Caco-2 (cell line): ENCODE results near the gene EPS8L1. TPM values are rescaled to one million over a fixed set of nuclear protein-coding genes. Genes with fewer than 3 reads are reported as not detected.
"Not testable (repeated sequence)": the region's sequence is repeated elsewhere in the genome, so short reads cannot be mapped to it uniquely, and the experiment has no call there.

Experiments used
- BruUV-seq: library from RNA; stranded (reverse); fragments of 400-500 nt; replicated peaks from 2 replicates; lab custom pipeline; 2021; lab: Mats Ljungman, UMichigan
- CTCF ChIA-PET: fragments of 300-600 bp; sonication (Branson Sonifier 250); formaldehyde crosslinking; loops from one replicate; lab custom pipeline; 2022; ENCODE audit warnings: antibody characterized with exemption; lab: Charles Lee
- POLR2A ChIA-PET: fragments of 300-600 bp; sonication (Branson Sonifier 250); formaldehyde crosslinking; loops from one replicate; lab custom pipeline; 2022; ENCODE audit warnings: antibody characterized with exemption; lab: Charles Lee
- DNase-seq, 2 experiments: peaks; one replicate each; pipeline versions ENCODE4 v3.0.0 to v3.0.0-alpha.2; 2020 to 2022
- H3K27me3 ChIP-seq: replicated peaks from 2 replicates; pipeline ENCODE4 v1.6.0; 2011; ENCODE audit warnings: low read length; ENCODE audit not compliant: control insufficient read depth, insufficient read depth
- H3K36me3 ChIP-seq: 2 replicates; pipeline ENCODE4 v1.5.1; 2011; ENCODE audit warnings: low read length; ENCODE audit not compliant: control insufficient read depth, insufficient read depth
- H3K4me1 ChIP-seq: fragments of 250-450 bp; sonication (Bioruptor Pico); 2 replicates; pipeline ENCODE4 v1.5.1; 2020; ENCODE audit warnings: mild to moderate bottlenecking
- H3K4me3 ChIP-seq: 2 replicates; pipeline ENCODE4 v1.5.1; 2011; ENCODE audit warnings: low read depth, mild to moderate bottlenecking, control low read depth, low read length
- H3K9me3 ChIP-seq: fragments of 250-450 bp; sonication (Bioruptor Pico); 2 replicates; pipeline ENCODE4 v1.5.1; 2020; ENCODE audit warnings: mild to moderate bottlenecking, moderate library complexity
- H3K27ac Mint-ChIP-seq: one replicate; pipeline ENCODE4 v1.8.0; 2022; ENCODE audit warnings: mixed read lengths; ENCODE audit not compliant: unreplicated experiment
- H3K27me3 Mint-ChIP-seq: one replicate; pipeline ENCODE4 v1.8.0; 2022; ENCODE audit warnings: mixed read lengths; ENCODE audit not compliant: insufficient read depth, unreplicated experiment
- H3K36me3 Mint-ChIP-seq: one replicate; pipeline ENCODE4 v1.8.0; 2022; ENCODE audit warnings: mild to moderate bottlenecking, mixed read lengths; ENCODE audit not compliant: insufficient read depth, unreplicated experiment
- H3K4me1 Mint-ChIP-seq: one replicate; pipeline ENCODE4 v1.8.0; 2022; ENCODE audit warnings: low read depth, mixed read lengths; ENCODE audit not compliant: unreplicated experiment
- H3K4me3 Mint-ChIP-seq: one replicate; pipeline ENCODE4 v1.8.0; 2022; ENCODE audit warnings: mild to moderate bottlenecking, moderate library complexity, mixed read lengths; ENCODE audit not compliant: unreplicated experiment
- H3K9me3 Mint-ChIP-seq: one replicate; pipeline ENCODE4 v1.8.0; 2022; ENCODE audit warnings: mixed read lengths; ENCODE audit not compliant: unreplicated experiment
- intact Hi-C: fragments of 100-400 bp; cut with micrococcal nuclease; formaldehyde crosslinking; loops from one replicate; pipeline ENCODE4 v1.10.0; 2022; ENCODE audit not compliant: unreplicated experiment
- total RNA-seq: library from RNA; stranded (reverse); gene quantifications from 2 replicates; pipeline ENCODE4 v1.2.3, GENCODE V29; 2022
- TF ChIP-seq, protein P1 (sequence below), 2 experiments: fragments of 200-600 bp in 1 of 2; IDR thresholded peaks; 1 replicate in 1 of 2; 2 replicates in 1 of 2; pipeline versions ENCODE4 v1.5.1 to v1.8.0; 2011 to 2022; ENCODE audit warnings: antibody characterized with exemption in 1 of 2, control low read depth in 1 of 2, inconsistent platforms in 1 of 2, low read depth in 1 of 2, low read length in 1 of 2, mild to moderate bottlenecking in 1 of 2, moderate library complexity in 1 of 2; ENCODE audit not compliant: insufficient read depth in 1 of 2, severe bottlenecking in 1 of 2, unreplicated experiment in 1 of 2

The EPS8L1 gene
- total RNA-seq, 1 experiment from 2014 or later: 135 TPM

DNA sequence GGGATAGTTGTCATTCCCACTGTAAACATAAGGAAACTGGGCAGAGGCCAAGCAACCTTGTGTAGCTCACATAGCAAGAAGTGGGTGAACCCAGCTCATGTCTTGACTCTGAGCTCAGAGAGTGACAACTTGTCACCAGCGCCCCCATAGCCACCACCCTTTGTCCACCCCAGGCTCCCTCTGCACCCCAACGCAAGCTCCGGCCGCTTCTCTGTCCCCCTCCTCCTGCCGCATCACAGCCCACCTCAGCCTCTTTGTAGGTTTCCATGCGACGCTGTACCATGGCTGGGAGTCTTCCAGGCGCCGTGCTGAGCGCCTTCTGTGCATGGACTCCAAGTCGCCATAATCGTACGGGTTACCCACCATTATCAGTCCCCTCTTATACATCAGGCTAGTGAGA lies 40.9 kb upstream of the EPS8L1 start:
- CTCF ChIA-PET: no interaction called here
- H3K36me3 Mint-ChIP-seq: peaks cover 19% of the 10 kb centered on the region
- BruUV-seq: no TSS peak
- H3K4me1 ChIP-seq: no peaks in the 10 kb centered on the region
- H3K27me3 Mint-ChIP-seq: no peaks in the 10 kb centered on the region
- H3K27me3 ChIP-seq: no peaks in the 10 kb centered on the region
- H3K36me3 ChIP-seq: no peaks in the 10 kb centered on the region
- no peak overlapping the region for H3K4me3 Mint-ChIP-seq
- intact Hi-C loops: no loop called here
- TF ChIP-seq, protein P1, sequence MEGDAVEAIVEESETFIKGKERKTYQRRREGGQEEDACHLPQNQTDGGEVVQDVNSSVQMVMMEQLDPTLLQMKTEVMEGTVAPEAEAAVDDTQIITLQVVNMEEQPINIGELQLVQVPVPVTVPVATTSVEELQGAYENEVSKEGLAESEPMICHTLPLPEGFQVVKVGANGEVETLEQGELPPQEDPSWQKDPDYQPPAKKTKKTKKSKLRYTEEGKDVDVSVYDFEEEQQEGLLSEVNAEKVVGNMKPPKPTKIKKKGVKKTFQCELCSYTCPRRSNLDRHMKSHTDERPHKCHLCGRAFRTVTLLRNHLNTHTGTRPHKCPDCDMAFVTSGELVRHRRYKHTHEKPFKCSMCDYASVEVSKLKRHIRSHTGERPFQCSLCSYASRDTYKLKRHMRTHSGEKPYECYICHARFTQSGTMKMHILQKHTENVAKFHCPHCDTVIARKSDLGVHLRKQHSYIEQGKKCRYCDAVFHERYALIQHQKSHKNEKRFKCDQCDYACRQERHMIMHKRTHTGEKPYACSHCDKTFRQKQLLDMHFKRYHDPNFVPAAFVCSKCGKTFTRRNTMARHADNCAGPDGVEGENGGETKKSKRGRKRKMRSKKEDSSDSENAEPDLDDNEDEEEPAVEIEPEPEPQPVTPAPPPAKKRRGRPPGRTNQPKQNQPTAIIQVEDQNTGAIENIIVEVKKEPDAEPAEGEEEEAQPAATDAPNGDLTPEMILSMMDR (IDR thresholded peaks at IDR 0.05; ENCODE audit: insufficient read depth in 1 of 2, low read depth in 1 of 2, low read length in 1 of 2, severe bottlenecking in 1 of 2, unreplicated experiment in 1 of 2): no peak
- no peak overlapping the region for H3K27ac Mint-ChIP-seq
- H3K4me3 ChIP-seq: no peak overlapping the region
- no peaks in the 10 kb centered on the region; the same call in 1 of the 2 replicates for H3K9me3 ChIP-seq
- no peak for DNase-seq
- POLR2A ChIA-PET: no interaction called here
- no peaks in the 10 kb centered on the region for H3K9me3 Mint-ChIP-seq
- no peaks in the 10 kb centered on the region for H3K4me1 Mint-ChIP-seq

DNA sequence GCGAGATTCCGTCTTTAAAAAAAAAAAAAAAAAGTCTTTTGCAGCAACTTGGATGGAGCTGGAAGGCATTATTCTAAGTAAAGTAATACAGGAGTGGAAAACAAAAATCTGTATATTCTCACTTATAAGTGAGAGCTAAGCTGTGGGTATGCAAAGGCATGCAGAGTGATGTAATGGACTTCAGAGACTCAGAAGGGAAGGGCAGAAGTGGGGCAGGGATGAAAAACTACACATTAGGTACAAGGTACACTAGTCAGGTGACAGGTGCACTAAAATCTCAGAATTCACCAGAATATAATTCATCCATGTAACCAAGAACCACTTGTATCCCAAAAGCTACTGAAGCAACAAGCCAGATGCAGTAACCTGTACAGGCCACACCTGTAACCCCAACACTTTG lies 39.6 kb upstream of the EPS8L1 start:
- no peaks in the 10 kb centered on the region for H3K4me1 Mint-ChIP-seq
- CTCF ChIA-PET: no interaction called here
- peaks cover 24% of the 10 kb centered on the region for H3K36me3 Mint-ChIP-seq
- Histone ChIP-seq H3K4me1 (no peaks in the 10 kb centered on the region), H3K4me3 (no peak overlapping the region), H3K9me3 (no peaks in the 10 kb centered on the region; the same call in 1 of the 2 replicates), H3K36me3 (no peaks in the 10 kb centered on the region), H3K27me3 (no peaks in the 10 kb centered on the region)
- DNase-seq: no peak
- no TSS peak for BruUV-seq
- H3K27me3 Mint-ChIP-seq: no peaks in the 10 kb centered on the region
- intact Hi-C loops: no loop called here
- POLR2A ChIA-PET: no interaction called here
- H3K27ac Mint-ChIP-seq: no peak overlapping the region
- H3K4me3 Mint-ChIP-seq: no peak overlapping the region
- H3K9me3 Mint-ChIP-seq: no peaks in the 10 kb centered on the region
- TF ChIP-seq, protein P1 (IDR thresholded peaks at IDR 0.05; ENCODE audit: insufficient read depth in 1 of 2, low read depth in 1 of 2, low read length in 1 of 2, severe bottlenecking in 1 of 2, unreplicated experiment in 1 of 2): no peak

DNA sequence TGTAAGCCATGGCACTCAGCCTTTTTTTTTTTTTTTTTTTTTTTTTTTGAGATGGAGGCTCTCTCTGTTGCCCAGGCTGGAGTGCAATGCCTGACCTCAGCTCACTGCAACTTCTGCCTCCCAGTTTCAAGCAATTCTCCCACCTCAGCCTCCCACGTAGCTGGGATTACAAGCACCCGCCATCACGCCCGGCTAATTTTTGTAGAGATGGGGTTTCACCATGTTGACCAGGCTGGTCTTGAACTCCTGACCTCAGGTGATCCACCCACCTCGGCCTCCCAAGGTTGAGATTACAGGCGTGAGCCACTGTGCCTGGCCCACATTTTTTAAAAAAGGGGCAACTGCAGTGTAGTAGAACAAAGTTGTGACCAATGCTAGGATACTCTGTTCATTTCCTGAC lies 38.1 kb upstream of the EPS8L1 start:
- CTCF ChIA-PET, H3K4me1 ChIP-seq, H3K27ac Mint-ChIP-seq, POLR2A ChIA-PET, H3K9me3 ChIP-seq, H3K27me3 Mint-ChIP-seq, intact Hi-C loops, H3K36me3 ChIP-seq, H3K4me1 Mint-ChIP-seq, BruUV-seq, H3K9me3 Mint-ChIP-seq, H3K27me3 ChIP-seq, DNase-seq, H3K4me3 ChIP-seq, H3K4me3 Mint-ChIP-seq: not testable (repeated sequence)
- H3K36me3 Mint-ChIP-seq: peaks cover 38% of the 10 kb centered on the region

DNA sequence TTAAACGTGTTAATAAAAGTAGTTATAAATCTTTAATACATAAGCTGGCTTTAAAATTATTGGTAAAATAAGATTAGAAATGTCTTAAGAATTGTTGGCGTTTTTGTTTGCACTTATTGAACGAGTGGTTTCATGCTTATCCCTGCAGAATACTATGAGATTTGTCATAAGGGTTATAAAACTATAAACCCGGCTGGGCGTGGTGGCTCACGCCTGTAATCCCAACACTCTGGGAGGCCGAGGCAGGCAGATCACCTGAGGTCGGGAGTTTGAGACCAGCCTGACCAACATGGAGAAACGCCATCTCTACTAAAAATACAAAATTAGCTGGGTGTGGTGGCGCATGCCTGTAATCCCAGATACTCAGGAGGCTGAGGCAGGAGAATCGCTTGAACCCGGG lies 35.0 kb upstream of the EPS8L1 start:
- H3K27ac Mint-ChIP-seq, H3K4me1 Mint-ChIP-seq, DNase-seq, H3K4me3 Mint-ChIP-seq, POLR2A ChIA-PET, H3K9me3 Mint-ChIP-seq, H3K4me3 ChIP-seq, H3K27me3 Mint-ChIP-seq, CTCF ChIA-PET, BruUV-seq, H3K9me3 ChIP-seq, H3K27me3 ChIP-seq, intact Hi-C loops, H3K4me1 ChIP-seq, H3K36me3 ChIP-seq: not testable (repeated sequence)
- H3K36me3 Mint-ChIP-seq: peaks cover 60% of the 10 kb centered on the region
